Activated CD8-positive, alpha-beta T cell treated with anti-CD3 and anti-CD28 coated beads for 36 hours (primary cell): Measurements from ENCODE around the gene HIVEP1. TPM values are rescaled to one million over a fixed set of nuclear protein-coding genes. Genes with fewer than 3 reads are reported as not detected.

Source experiments
- ATAC-seq: fragments of 200-7000 bp; cut with Tn5 transposase; one replicate; pipeline ENCODE4 v1.10.0; 2021; ENCODE audit warnings: mild to moderate bottlenecking, moderate library complexity
- CTCF ChIA-PET: fragments of 350-600 bp; sonication (Branson Sonifier 250); formaldehyde crosslinking; loops from one replicate; lab custom pipeline; 2021; ENCODE audit warnings: antibody characterized with exemption; lab: Charles Lee
- POLR2A ChIA-PET: fragments of 350-600 bp; sonication (Branson Sonifier 250); formaldehyde crosslinking; loops from one replicate; lab custom pipeline; 2021; ENCODE audit warnings: antibody characterized with exemption; lab: Charles Lee
- DNase-seq: peaks from one replicate; pipeline ENCODE4 v3.0.0-alpha.2; 2020
- H3K27ac Mint-ChIP-seq: one replicate; pipeline ENCODE4 v1.8.0; 2021; ENCODE audit warnings: mild to moderate bottlenecking, mixed read lengths
- H3K27me3 Mint-ChIP-seq: one replicate; pipeline ENCODE4 v1.8.0; 2021; ENCODE audit warnings: mixed read lengths
- H3K36me3 Mint-ChIP-seq: one replicate; pipeline ENCODE4 v1.8.0; 2021; ENCODE audit warnings: low read depth, mixed read lengths
- H3K4me1 Mint-ChIP-seq: one replicate; pipeline ENCODE4 v1.8.0; 2021; ENCODE audit warnings: low read depth, mixed read lengths
- H3K4me3 Mint-ChIP-seq: one replicate; pipeline ENCODE4 v1.8.0; 2021; ENCODE audit warnings: mild to moderate bottlenecking, moderate library complexity, mixed read lengths
- H3K9me3 Mint-ChIP-seq: one replicate; pipeline ENCODE4 v1.8.0; 2021; ENCODE audit warnings: mixed read lengths
- CTCF ChIP-seq: fragments of 200-600 bp; IDR thresholded peaks from one replicate; pipeline ENCODE4 v1.8.0; 2022; ENCODE audit warnings: antibody characterized with exemption, mild to moderate bottlenecking
- intact Hi-C: fragments of 100-400 bp; cut with micrococcal nuclease; formaldehyde crosslinking; loops from one replicate; pipeline ENCODE4 v1.10.0; 2022
- total RNA-seq, 2 experiments: library from RNA; stranded (reverse); gene quantifications; one replicate each; pipeline ENCODE4 v1.2.3, GENCODE V29; 2021

HIVEP1 gene
- total RNA-seq, 2 experiments from 2014 or later: 38.5 to 41.3 TPM

GRCh38 chr6:12049165-12049564, 37.1 kb downstream of the HIVEP1 start:
- Mint-ChIP-seq H3K9me3 (no peaks in the 10 kb centered on the region), H3K36me3 (peaks cover 36% of the 10 kb centered on the region), H3K4me1 (peaks cover 85% of the 10 kb centered on the region), H3K27me3 (no peaks in the 10 kb centered on the region), H3K27ac (peak overlapping the region; percentile 93), H3K4me3 (peak overlapping the region; percentile 18)
- ATAC-seq (no peak), DNase-seq (no peak)
- POLR2A ChIA-PET: interaction anchor here (0.6 to 1.3 kb wide), 5 partner anchors 28 to 1615 kb away, joined by 3 to 5 read pairs (median 3); no protein-coding TSS in a partner anchor
- no peak for TF ChIP-seq CTCF
- intact Hi-C loops: no loop called here
- CTCF ChIA-PET: interaction anchor here (1.2 kb wide), 1 partner anchor 17 kb away, joined by 3 read pairs; no protein-coding TSS in a partner anchor

- H3K9me3 Mint-ChIP-seq: no peaks in the 10 kb centered on the region
- peak overlapping the region; percentile 90 for H3K27ac Mint-ChIP-seq
- ATAC-seq (peak; percentile 87), DNase-seq (peak; percentile 85)
- peak overlapping the region; percentile 66 for H3K4me3 Mint-ChIP-seq
- ChIA-PET CTCF (interaction anchor here (1.1 to 1.9 kb wide), 3 partner anchors 35 to 181 kb away, joined by 3 to 4 read pairs (median 3); no protein-coding TSS in a partner anchor), POLR2A (interaction anchor here (0.6 to 1.5 kb wide), 5 partner anchors 11 to 182 kb away, joined by 3 to 4 read pairs (median 3); no protein-coding TSS in a partner anchor)
- no peaks in the 10 kb centered on the region for H3K27me3 Mint-ChIP-seq
- H3K4me1 Mint-ChIP-seq: peaks cover 74% of the 10 kb centered on the region
- TF ChIP-seq CTCF: no peak
- peaks cover 31% of the 10 kb centered on the region for H3K36me3 Mint-ChIP-seq
- intact Hi-C loops: loop anchor here (5.0 kb wide), 2 partner anchors 40 to 340 kb away; partner anchors contain the start of gene HIVEP1
Observed at GRCh38 chr6:12051861-12052368, 39.8 kb downstream of the HIVEP1 start.

- Mint-ChIP-seq H3K4me1 (peaks cover 61% of the 10 kb centered on the region), H3K9me3 (no peaks in the 10 kb centered on the region), H3K36me3 (peaks cover 14% of the 10 kb centered on the region), H3K27ac (peak overlapping the region; percentile 26), H3K27me3 (no peaks in the 10 kb centered on the region), H3K4me3 (no peak overlapping the region)
- no peak for TF ChIP-seq CTCF
- intact Hi-C loops: no loop called here
- ChIA-PET POLR2A (interaction anchor here (1.2 kb wide), 1 partner anchor 44 kb away, joined by 5 read pairs; no protein-coding TSS in a partner anchor), CTCF (no interaction called here)
- DNase-seq (no peak), ATAC-seq (no peak)
Observed at GRCh38 chr6:12058172-12058961, 46.3 kb downstream of the HIVEP1 start.

GRCh38 chr6:12060780-12061609, 48.9 kb downstream of the HIVEP1 start:
- peak; percentile 92 for DNase-seq
- Mint-ChIP-seq H3K27ac (peak overlapping the region; percentile 92), H3K27me3 (no peaks in the 10 kb centered on the region), H3K4me1 (peaks cover 75% of the 10 kb centered on the region), H3K9me3 (no peaks in the 10 kb centered on the region), H3K36me3 (peaks cover 23% of the 10 kb centered on the region), H3K4me3 (peak overlapping the region; percentile 75)
- POLR2A ChIA-PET: interaction anchor here (1.2 kb wide), 2 partner anchors 46 to 65 kb away, joined by 3 to 4 read pairs; no protein-coding TSS in a partner anchor
- CTCF ChIA-PET: no interaction called here
- peak; percentile 93 for ATAC-seq
- intact Hi-C loops: no loop called here
- TF ChIP-seq CTCF: no peak
